ENCODE results near the gene HAUS1.

DNA sequence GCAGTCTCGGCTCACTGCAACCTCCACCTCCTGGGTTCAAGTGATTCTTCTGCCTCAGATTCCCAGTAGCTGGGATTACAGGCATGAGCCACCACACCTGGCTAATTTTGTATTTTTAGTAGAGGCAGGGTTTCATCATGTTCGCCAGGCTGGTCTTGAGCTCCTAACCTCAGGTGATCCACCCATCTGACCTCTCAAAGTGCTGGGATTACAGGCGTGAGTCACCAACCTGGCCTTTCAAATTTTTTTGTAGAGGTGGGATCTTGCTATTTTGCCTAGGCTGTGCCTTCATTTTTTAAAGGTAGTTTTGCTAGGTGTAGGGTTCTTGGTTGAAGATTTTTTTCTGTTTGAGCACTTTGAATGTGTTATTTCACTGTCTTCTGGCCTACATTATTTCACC, 6.2 kb downstream of the HAUS1 start:
- TF ChIP-seq POLR2A (IDR thresholded peaks at IDR 0.05) (no peak), POLR2AphosphoS5 (IDR thresholded peaks at IDR 0.05) (no peak)
- TF ChIP-seq, protein P1, sequence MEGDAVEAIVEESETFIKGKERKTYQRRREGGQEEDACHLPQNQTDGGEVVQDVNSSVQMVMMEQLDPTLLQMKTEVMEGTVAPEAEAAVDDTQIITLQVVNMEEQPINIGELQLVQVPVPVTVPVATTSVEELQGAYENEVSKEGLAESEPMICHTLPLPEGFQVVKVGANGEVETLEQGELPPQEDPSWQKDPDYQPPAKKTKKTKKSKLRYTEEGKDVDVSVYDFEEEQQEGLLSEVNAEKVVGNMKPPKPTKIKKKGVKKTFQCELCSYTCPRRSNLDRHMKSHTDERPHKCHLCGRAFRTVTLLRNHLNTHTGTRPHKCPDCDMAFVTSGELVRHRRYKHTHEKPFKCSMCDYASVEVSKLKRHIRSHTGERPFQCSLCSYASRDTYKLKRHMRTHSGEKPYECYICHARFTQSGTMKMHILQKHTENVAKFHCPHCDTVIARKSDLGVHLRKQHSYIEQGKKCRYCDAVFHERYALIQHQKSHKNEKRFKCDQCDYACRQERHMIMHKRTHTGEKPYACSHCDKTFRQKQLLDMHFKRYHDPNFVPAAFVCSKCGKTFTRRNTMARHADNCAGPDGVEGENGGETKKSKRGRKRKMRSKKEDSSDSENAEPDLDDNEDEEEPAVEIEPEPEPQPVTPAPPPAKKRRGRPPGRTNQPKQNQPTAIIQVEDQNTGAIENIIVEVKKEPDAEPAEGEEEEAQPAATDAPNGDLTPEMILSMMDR (IDR thresholded peaks at IDR 0.05), result no peak
